ENCODE results near the gene RBBP7. TPM values are rescaled to one million over a fixed set of nuclear protein-coding genes. Genes with fewer than 3 reads are reported as not detected.

The RBBP7 gene
- total RNA-seq, 1 experiment from 2014 or later = 155 TPM

DNA sequence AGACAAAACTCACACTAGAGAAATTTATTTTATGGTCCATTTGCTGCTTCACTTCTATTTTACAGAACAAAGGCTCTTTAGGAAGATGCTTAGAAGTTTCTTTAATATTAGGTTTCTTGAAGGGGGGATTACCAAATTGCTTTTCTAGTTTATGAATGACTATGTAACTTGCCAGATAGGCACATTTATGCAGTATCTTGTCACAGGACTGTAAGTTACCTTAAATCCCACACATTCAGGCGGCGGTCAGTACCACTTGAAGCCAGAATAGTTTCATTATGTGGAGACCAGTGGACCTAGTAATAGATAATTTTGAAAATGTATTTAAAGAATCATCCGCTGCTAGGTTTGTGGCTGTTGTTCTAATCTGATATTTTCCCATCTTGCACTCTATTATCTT lies 18.3 kb downstream of the RBBP7 start:
- no peak for ATAC-seq
- no peaks in the 10 kb centered on the region for H3K9me2 ChIP-seq (replicated peaks; ENCODE audit: low read length)
- no peak overlapping the region for H3K4me3 ChIP-seq (ENCODE audit: low read length)
- H3K9me3 ChIP-seq (ENCODE audit: low read length) = no peaks in the 10 kb centered on the region
- H3K9ac ChIP-seq (ENCODE audit: low read length) = no peak overlapping the region
- no TSS peak for BruUV-seq (replicated peaks)
- ChIA-PET CTCF (no interaction called here), POLR2A (ENCODE audit: unreplicated experiment) (no interaction called here)
- TF ChIP-seq EZH2 (IDR thresholded peaks at IDR 0.05; ENCODE audit: low read length, unreplicated experiment) (no peak), EZH2phosphoT487 (IDR thresholded peaks at IDR 0.05; ENCODE audit: borderline replicate concordance, low read length) (no peak), CTCF (conservative IDR thresholded peaks at IDR 0.05; ENCODE audit: low read depth, low read length) (no peak)
- no peaks in the 10 kb centered on the region for H3K27me3 ChIP-seq (ENCODE audit: low read length)
- H3F3A ChIP-seq (ENCODE audit: low read length, unreplicated experiment) = no peaks in the 10 kb centered on the region
- peaks cover 5% of the 10 kb centered on the region for H4K20me1 ChIP-seq (ENCODE audit: low read length)
- 0 out of 2 replicates have a peak, but pooled peaks cover 2% of the 10 kb centered on the region for H3K4me1 ChIP-seq (ENCODE audit: insufficient read depth, low read length)
- intact Hi-C loops (cut with micrococcal nuclease) = no loop called here
- no peak overlapping the region for H2AFZ ChIP-seq (ENCODE audit: low read length)
- peaks cover 66% of the 10 kb centered on the region for H3K36me3 ChIP-seq (ENCODE audit: low read depth, low read length)
- no peak for DNase-seq
- no peak overlapping the region for H3K4me2 ChIP-seq (ENCODE audit: low read length)
- peaks cover 44% of the 10 kb centered on the region for H3K79me2 ChIP-seq (ENCODE audit: low read length)
- H3K27ac ChIP-seq (ENCODE audit: low read length) = no peak overlapping the region

DNA sequence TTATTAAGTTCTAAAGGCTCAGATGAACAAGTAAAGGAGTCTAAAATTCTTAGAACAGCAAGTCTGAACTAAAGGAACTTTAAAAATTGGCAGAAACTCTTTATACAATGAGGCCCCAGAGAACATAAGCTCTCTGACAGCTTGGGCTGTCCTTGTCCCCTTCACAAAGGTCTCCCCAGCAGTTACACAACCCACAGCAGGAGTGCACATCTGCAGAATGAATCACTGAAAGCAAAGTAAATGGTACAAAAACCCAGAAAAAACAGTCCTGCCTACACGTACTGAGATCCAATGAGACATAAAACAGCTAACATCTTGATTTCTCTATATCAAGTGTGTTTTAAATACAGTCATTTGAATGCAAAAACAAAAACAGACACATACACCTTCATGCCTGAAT lies 18.7 kb downstream of the RBBP7 start:
- POLR2A ChIA-PET (ENCODE audit: unreplicated experiment) = no interaction called here
- no TSS peak for BruUV-seq (replicated peaks)
- DNase-seq = no peak
- Histone ChIP-seq H3K4me3 (ENCODE audit: low read length) (no peak overlapping the region), H3K9me3 (ENCODE audit: low read length) (no peaks in the 10 kb centered on the region), H3K79me2 (ENCODE audit: low read length) (peaks cover 40% of the 10 kb centered on the region), H4K20me1 (ENCODE audit: low read length) (peaks cover 5% of the 10 kb centered on the region), H3K4me2 (ENCODE audit: low read length) (no peak overlapping the region), H3K27me3 (ENCODE audit: low read length) (no peaks in the 10 kb centered on the region), H3K9me2 (replicated peaks; ENCODE audit: low read length) (no peaks in the 10 kb centered on the region), H2AFZ (ENCODE audit: low read length) (no peak overlapping the region), H3K4me1 (ENCODE audit: insufficient read depth, low read length) (0 out of 2 replicates have a peak, but pooled peaks cover 2% of the 10 kb centered on the region), H3K36me3 (ENCODE audit: low read depth, low read length) (peaks cover 65% of the 10 kb centered on the region), H3K27ac (ENCODE audit: low read length) (no peak overlapping the region), H3F3A (ENCODE audit: low read length, unreplicated experiment) (no peaks in the 10 kb centered on the region), H3K9ac (ENCODE audit: low read length) (no peak overlapping the region)
- intact Hi-C loops (cut with micrococcal nuclease) = no loop called here
- no peak for ATAC-seq
- TF ChIP-seq EZH2phosphoT487 (IDR thresholded peaks at IDR 0.05; ENCODE audit: borderline replicate concordance, low read length) (no peak), CTCF (conservative IDR thresholded peaks at IDR 0.05; ENCODE audit: low read depth, low read length) (no peak), EZH2 (IDR thresholded peaks at IDR 0.05; ENCODE audit: low read length, unreplicated experiment) (no peak)
- CTCF ChIA-PET = no interaction called here

DNA sequence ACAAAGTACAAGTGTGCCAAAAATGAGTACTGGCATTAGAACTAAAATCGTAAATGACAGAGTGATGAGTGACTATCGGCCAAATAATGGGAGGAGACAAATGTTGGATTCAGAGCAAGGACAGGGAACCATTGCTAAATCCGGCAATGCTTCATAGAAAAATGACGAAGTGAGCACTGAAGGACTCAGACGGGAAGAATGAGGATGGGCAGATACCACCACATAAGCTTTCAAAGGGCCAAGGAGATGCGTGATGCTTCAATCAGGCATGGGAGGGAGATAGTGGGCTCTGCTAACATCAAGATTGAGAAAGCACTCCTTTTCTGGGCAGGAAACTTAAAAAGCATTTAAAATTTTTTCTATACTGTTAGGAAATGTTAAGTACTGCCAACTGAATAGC lies 21.6 kb downstream of the RBBP7 start:
- no TSS peak for BruUV-seq (replicated peaks)
- Histone ChIP-seq H4K20me1 (ENCODE audit: low read length) (no peaks in the 10 kb centered on the region), H3K79me2 (ENCODE audit: low read length) (peaks cover 13% of the 10 kb centered on the region; the same call in 1 of the 2 replicates), H2AFZ (ENCODE audit: low read length) (no peak overlapping the region), H3K27ac (ENCODE audit: low read length) (no peak overlapping the region), H3K36me3 (ENCODE audit: low read depth, low read length) (peaks cover 70% of the 10 kb centered on the region), H3K9ac (ENCODE audit: low read length) (no peak overlapping the region), H3K4me1 (ENCODE audit: insufficient read depth, low read length) (no peaks in the 10 kb centered on the region), H3F3A (ENCODE audit: low read length, unreplicated experiment) (no peaks in the 10 kb centered on the region), H3K9me3 (ENCODE audit: low read length) (no peaks in the 10 kb centered on the region), H3K9me2 (replicated peaks; ENCODE audit: low read length) (no peaks in the 10 kb centered on the region), H3K4me3 (ENCODE audit: low read length) (no peak overlapping the region), H3K27me3 (ENCODE audit: low read length) (no peaks in the 10 kb centered on the region), H3K4me2 (ENCODE audit: low read length) (no peak overlapping the region)
- no peak for TF ChIP-seq EZH2 (IDR thresholded peaks at IDR 0.05; ENCODE audit: low read length, unreplicated experiment)
- no peak for TF ChIP-seq CTCF (conservative IDR thresholded peaks at IDR 0.05; ENCODE audit: low read depth, low read length)
- TF ChIP-seq EZH2phosphoT487 (IDR thresholded peaks at IDR 0.05; ENCODE audit: borderline replicate concordance, low read length) = no peak
- ATAC-seq (no peak), DNase-seq (no peak)
- ChIA-PET CTCF (no interaction called here), POLR2A (ENCODE audit: unreplicated experiment) (no interaction called here)
- intact Hi-C loops (cut with micrococcal nuclease) = no loop called here
